PC-9 (cell line): ENCODE data around the gene UBE2QL1. TPM values are rescaled to one million over a fixed set of nuclear protein-coding genes. Genes with fewer than 3 reads are reported as not detected.

Experiments used
- BruUV-seq: library from RNA; stranded (reverse); fragments of 400-500 nt; replicated peaks from 2 replicates; lab custom pipeline; 2021; lab: Mats Ljungman, UMichigan
- CTCF ChIA-PET: fragments of 300-600 bp; sonication (Branson Sonifier 250); formaldehyde crosslinking; loops from one replicate; lab custom pipeline; 2022; ENCODE audit warnings: antibody characterized with exemption; lab: Charles Lee
- POLR2A ChIA-PET: fragments of 300-600 bp; sonication (Branson Sonifier 250); formaldehyde crosslinking; loops from one replicate; lab custom pipeline; 2022; ENCODE audit warnings: antibody characterized with exemption; ENCODE audit not compliant: unreplicated experiment; lab: Charles Lee
- DNase-seq, 2 experiments: peaks; one replicate each; pipeline versions ENCODE4 v3.0.0 to v3.0.0-alpha.2; 2015 to 2022; ENCODE audit warnings: mixed read lengths in 1 of 2
- H2AFZ ChIP-seq: fragments of 200-600 bp; sonication (generic); 2 replicates; pipeline ENCODE4 v1.8.1; 2017; ENCODE audit warnings: antibody characterized with exemption
- H3F3A ChIP-seq: fragments of 200-600 bp; sonication (generic); 2 replicates; pipeline ENCODE4 v1.8.1; 2017; ENCODE audit warnings: antibody characterized with exemption, mild to moderate bottlenecking, low read depth; ENCODE audit not compliant: insufficient read depth
- H3K27ac ChIP-seq: fragments of 200-600 bp; sonication (generic); 2 replicates; pipeline ENCODE4 v1.6.1; 2016; ENCODE audit warnings: mixed run types
- H3K27me3 ChIP-seq: fragments of 200-600 bp; sonication (generic); 2 replicates; pipeline ENCODE4 v1.6.1; 2016; ENCODE audit warnings: low read depth, mixed run types; ENCODE audit not compliant: insufficient read depth
- H3K36me3 ChIP-seq: fragments of 200-600 bp; sonication (generic); 2 replicates; pipeline ENCODE4 v1.6.1; 2016; ENCODE audit warnings: low read depth, mixed run types
- H3K4me1 ChIP-seq: fragments of 200-600 bp; sonication (generic); replicated peaks from 2 replicates; pipeline ENCODE4 v1.6.1; 2016; ENCODE audit warnings: mixed run types; ENCODE audit not compliant: insufficient read depth
- H3K4me2 ChIP-seq: fragments of 200-600 bp; sonication (generic); 2 replicates; pipeline ENCODE4 v1.6.1; 2017; ENCODE audit warnings: mixed run types
- H3K4me3 ChIP-seq: fragments of 200-600 bp; sonication (generic); 2 replicates; pipeline ENCODE4 v1.6.1; 2016; ENCODE audit warnings: mixed run types
- H3K79me2 ChIP-seq: fragments of 200-600 bp; sonication (generic); 2 replicates; pipeline ENCODE4 v1.6.1; 2017; ENCODE audit warnings: low read depth, mixed run types
- H3K9me2 ChIP-seq: fragments of 200-600 bp; sonication (generic); 2 replicates; pipeline ENCODE4 v1.8.1; 2017; ENCODE audit warnings: mild to moderate bottlenecking; ENCODE audit not compliant: insufficient read depth
- H3K9me3 ChIP-seq: fragments of 200-600 bp; sonication (generic); 2 replicates; pipeline ENCODE4 v1.8.1; 2016; ENCODE audit warnings: low read depth; ENCODE audit not compliant: insufficient read depth
- H4K20me1 ChIP-seq: fragments of 200-600 bp; sonication (generic); 2 replicates; pipeline ENCODE4 v1.8.1; 2017; ENCODE audit not compliant: insufficient read depth
- EZH2 ChIP-seq: fragments of 200-600 bp; sonication (generic); IDR thresholded peaks from 2 replicates; pipeline ENCODE4 v1.8.0; 2017; ENCODE audit warnings: antibody characterized with exemption, low read depth
- intact Hi-C: fragments of 100-400 bp; cut with micrococcal nuclease; formaldehyde crosslinking; loops from one replicate; pipeline ENCODE4 v1.10.0; 2022; ENCODE audit not compliant: unreplicated experiment
- total RNA-seq: library from RNA; stranded (reverse); gene quantifications from 2 replicates; pipeline ENCODE4 v1.2.3, GENCODE V29; 2021
- TF ChIP-seq, protein P1 (sequence below): fragments of 200-600 bp; sonication (generic); conservative IDR thresholded peaks from 2 replicates; pipeline ENCODE4 v1.6.1; 2017; ENCODE audit warnings: mixed run types, antibody characterized with exemption, mild to moderate bottlenecking, moderate library complexity

The UBE2QL1 gene
- total RNA-seq, 1 experiment from 2014 or later: not detected

DNA sequence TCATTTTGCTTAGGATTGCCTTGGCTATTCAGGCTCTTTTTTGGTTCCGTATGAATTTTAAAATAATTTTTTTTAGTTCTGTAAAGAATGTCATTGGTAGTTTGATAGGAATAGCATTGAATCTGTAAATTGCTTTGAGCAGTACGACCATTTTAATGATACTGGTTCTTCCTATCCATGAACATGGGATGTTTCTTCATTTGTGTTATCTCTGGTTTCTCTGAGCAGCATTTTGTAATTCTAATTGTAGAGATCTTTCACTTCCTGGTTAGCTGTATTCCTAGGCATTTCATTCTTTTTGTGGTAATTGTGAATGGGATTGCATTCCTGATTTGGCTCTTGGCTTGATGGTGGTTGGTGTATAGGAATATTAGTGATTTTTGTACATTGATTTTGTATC, 6.3 kb upstream of the UBE2QL1 start:
- no TSS peak for BruUV-seq
- TF ChIP-seq EZH2: no peak
- TF ChIP-seq, protein P1, sequence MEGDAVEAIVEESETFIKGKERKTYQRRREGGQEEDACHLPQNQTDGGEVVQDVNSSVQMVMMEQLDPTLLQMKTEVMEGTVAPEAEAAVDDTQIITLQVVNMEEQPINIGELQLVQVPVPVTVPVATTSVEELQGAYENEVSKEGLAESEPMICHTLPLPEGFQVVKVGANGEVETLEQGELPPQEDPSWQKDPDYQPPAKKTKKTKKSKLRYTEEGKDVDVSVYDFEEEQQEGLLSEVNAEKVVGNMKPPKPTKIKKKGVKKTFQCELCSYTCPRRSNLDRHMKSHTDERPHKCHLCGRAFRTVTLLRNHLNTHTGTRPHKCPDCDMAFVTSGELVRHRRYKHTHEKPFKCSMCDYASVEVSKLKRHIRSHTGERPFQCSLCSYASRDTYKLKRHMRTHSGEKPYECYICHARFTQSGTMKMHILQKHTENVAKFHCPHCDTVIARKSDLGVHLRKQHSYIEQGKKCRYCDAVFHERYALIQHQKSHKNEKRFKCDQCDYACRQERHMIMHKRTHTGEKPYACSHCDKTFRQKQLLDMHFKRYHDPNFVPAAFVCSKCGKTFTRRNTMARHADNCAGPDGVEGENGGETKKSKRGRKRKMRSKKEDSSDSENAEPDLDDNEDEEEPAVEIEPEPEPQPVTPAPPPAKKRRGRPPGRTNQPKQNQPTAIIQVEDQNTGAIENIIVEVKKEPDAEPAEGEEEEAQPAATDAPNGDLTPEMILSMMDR: no peak
- Histone ChIP-seq H2AFZ (no peak overlapping the region), H3K4me2 (no peak overlapping the region), H4K20me1 (no peaks in the 10 kb centered on the region), H3K79me2 (no peaks in the 10 kb centered on the region), H3F3A (no peaks in the 10 kb centered on the region), H3K9me2 (no peaks in the 10 kb centered on the region), H3K27ac (no peak overlapping the region), H3K9me3 (no peaks in the 10 kb centered on the region), H3K27me3 (peaks cover 6% of the 10 kb centered on the region), H3K4me3 (no peak overlapping the region), H3K36me3 (no peaks in the 10 kb centered on the region), H3K4me1 (no peaks in the 10 kb centered on the region)
- POLR2A ChIA-PET: no interaction called here
- CTCF ChIA-PET: no interaction called here
- intact Hi-C loops: no loop called here
- no peak for DNase-seq

DNA sequence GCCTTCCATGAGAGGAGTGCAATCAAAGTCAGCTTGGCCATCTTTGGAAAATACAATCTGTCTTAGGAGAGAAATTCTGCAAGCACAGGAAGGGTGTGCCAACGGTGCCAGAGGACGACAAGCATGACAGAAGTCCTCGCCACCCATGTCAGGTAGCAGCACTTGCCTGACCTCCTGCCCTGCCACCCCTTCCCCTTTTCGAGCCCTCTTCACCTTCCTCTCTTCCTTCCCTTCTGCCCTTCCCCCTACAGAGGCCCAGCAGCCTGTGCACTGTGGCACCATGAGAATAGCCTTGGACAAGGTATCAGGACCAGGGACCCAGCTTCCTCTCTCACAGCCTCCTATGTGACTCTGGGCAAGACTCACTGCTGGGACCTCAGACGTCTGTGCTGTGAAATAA, 5.3 kb upstream of the UBE2QL1 start:
- no peak overlapping the region for H3K4me3 ChIP-seq
- TF ChIP-seq, protein P1: no peak
- TF ChIP-seq EZH2: no peak
- H3K9me2 ChIP-seq: no peaks in the 10 kb centered on the region
- no peak overlapping the region for H2AFZ ChIP-seq
- H3K9me3 ChIP-seq: no peaks in the 10 kb centered on the region
- no TSS peak for BruUV-seq
- no peak overlapping the region for H3K27ac ChIP-seq
- CTCF ChIA-PET: no interaction called here
- peaks cover 6% of the 10 kb centered on the region for H3K27me3 ChIP-seq
- POLR2A ChIA-PET: no interaction called here
- H3K79me2 ChIP-seq: no peaks in the 10 kb centered on the region
- H3K4me2 ChIP-seq: no peak overlapping the region
- H3K36me3 ChIP-seq: no peaks in the 10 kb centered on the region
- intact Hi-C loops: no loop called here
- no peaks in the 10 kb centered on the region for H3K4me1 ChIP-seq
- H4K20me1 ChIP-seq: no peaks in the 10 kb centered on the region
- DNase-seq: no peak
- no peaks in the 10 kb centered on the region for H3F3A ChIP-seq

DNA sequence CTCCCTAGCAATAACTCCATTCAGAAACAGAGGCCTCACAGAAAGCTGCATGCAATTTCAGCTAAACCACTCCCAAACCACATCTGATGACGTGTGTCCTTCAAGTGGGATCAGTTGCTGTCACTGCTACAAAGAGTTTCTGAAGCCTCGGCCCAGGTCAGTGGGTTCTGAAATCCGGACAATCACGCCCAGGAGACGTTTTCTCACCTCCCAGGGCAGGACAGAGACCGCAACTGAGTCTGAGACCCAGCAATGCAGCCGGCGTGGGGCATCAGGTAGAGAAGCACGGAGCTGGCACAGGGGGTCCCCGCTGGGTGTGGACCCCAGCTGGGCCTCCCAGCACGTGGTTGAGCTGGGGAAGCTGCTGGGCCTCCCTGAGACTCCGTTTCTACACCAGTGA, 2.6 kb upstream of the UBE2QL1 start:
- POLR2A ChIA-PET: no interaction called here
- Histone ChIP-seq H3K9me3 (no peaks in the 10 kb centered on the region), H3K4me1 (no peaks in the 10 kb centered on the region)

More for the DNA sequence above, 2.6 kb upstream of the UBE2QL1 start:
- peaks cover 23% of the 10 kb centered on the region for H3K27me3 ChIP-seq
- no peak overlapping the region for H2AFZ ChIP-seq
- CTCF ChIA-PET: no interaction called here
- no peaks in the 10 kb centered on the region for H4K20me1 ChIP-seq
- H3K9me2 ChIP-seq: no peaks in the 10 kb centered on the region
- TF ChIP-seq, protein P1: no peak
- TF ChIP-seq EZH2: no peak
- no peak for DNase-seq
- no peaks in the 10 kb centered on the region for H3F3A ChIP-seq
- no peak overlapping the region for H3K4me3 ChIP-seq
- H3K36me3 ChIP-seq: no peaks in the 10 kb centered on the region
- no TSS peak for BruUV-seq
- H3K79me2 ChIP-seq: no peaks in the 10 kb centered on the region
- no peak overlapping the region for H3K27ac ChIP-seq
- intact Hi-C loops: no loop called here
- H3K4me2 ChIP-seq: no peak overlapping the region
